ENCODE results near the gene DRP2.

GRCh38 chrX:101223226-101223625 lies 3.6 kb downstream of the DRP2 start:
- TF ChIP-seq CTCF (IDR thresholded peaks at IDR 0.05) (no peak), POLR2A (IDR thresholded peaks at IDR 0.05) (no peak)

Measured in ovary (tissue), 3 donors.